Smooth muscle cell (in vitro differentiated cells): ENCODE measurements around the gene RIC8B. TPM values are rescaled to one million over a fixed set of nuclear protein-coding genes. Genes with fewer than 3 reads are reported as not detected.

ENCODE experiments used
- DNase-seq: peaks from one replicate; lab custom pipeline; 2025; ENCODE audit not compliant: unreplicated experiment; lab: John Stamatoyannopoulos, UW
- H2AFZ ChIP-seq: fragments of 200-600 bp; sonication (generic); 2 replicates; pipeline ENCODE4 v1.6.0; 2016; ENCODE audit warnings: antibody characterized with exemption, low read depth, mild to moderate bottlenecking
- H3F3A ChIP-seq: fragments of 200-600 bp; sonication (generic); 2 replicates; pipeline ENCODE4 v1.6.0; 2017; ENCODE audit warnings: antibody characterized with exemption, low read depth
- H3K27ac ChIP-seq: fragments of 200-600 bp; sonication (generic); 2 replicates; pipeline ENCODE4 v1.5.1; 2016; ENCODE audit warnings: low read depth, mild to moderate bottlenecking
- H3K27me3 ChIP-seq: fragments of 200-600 bp; sonication (generic); 2 replicates; pipeline ENCODE4 v1.6.1; 2016; ENCODE audit warnings: low read depth, mild to moderate bottlenecking
- H3K36me3 ChIP-seq: fragments of 200-600 bp; sonication (generic); 2 replicates; pipeline ENCODE4 v1.5.1; 2016; ENCODE audit warnings: low read depth
- H3K4me1 ChIP-seq: fragments of 200-600 bp; sonication (generic); 2 replicates; pipeline ENCODE4 v1.5.1; 2016; ENCODE audit warnings: low read depth
- H3K4me2 ChIP-seq: fragments of 200-600 bp; sonication (generic); 2 replicates; pipeline ENCODE4 v1.6.0; 2016; ENCODE audit warnings: mild to moderate bottlenecking
- H3K4me3 ChIP-seq: fragments of 200-600 bp; sonication (generic); 2 replicates; pipeline ENCODE4 v1.5.1; 2016; ENCODE audit warnings: mild to moderate bottlenecking
- H3K79me2 ChIP-seq: fragments of 200-600 bp; sonication (generic); 2 replicates; pipeline ENCODE4 v1.6.0; 2016; ENCODE audit warnings: low read depth, mild to moderate bottlenecking
- H3K9ac ChIP-seq: fragments of 200-600 bp; sonication (generic); 2 replicates; pipeline ENCODE4 v1.6.0; 2016; ENCODE audit warnings: low read depth
- H3K9me3 ChIP-seq: fragments of 200-600 bp; sonication (generic); replicated peaks from 2 replicates; pipeline ENCODE4 v1.5.1; 2016; ENCODE audit warnings: low read depth
- H4K20me1 ChIP-seq: fragments of 200-600 bp; sonication (generic); 2 replicates; pipeline ENCODE4 v1.6.0; 2016; ENCODE audit warnings: low read depth
- CTCF ChIP-seq: fragments of 200-600 bp; sonication (generic); IDR thresholded peaks from 2 replicates; pipeline ENCODE4 v1.5.1; 2017; ENCODE audit warnings: borderline replicate concordance, mild to moderate bottlenecking, antibody characterized with exemption; ENCODE audit not compliant: insufficient read depth, poor library complexity, severe bottlenecking
- WGBS: methylation state at CpG from one replicate; pipeline ENCODE4 v1.1.7; 2016; ENCODE audit warnings: low lambda C conversion rate; 5-methylcytosine and 5-hydroxymethylcytosine counted together
- polyA plus RNA-seq: library from polyadenylated mRNA; unstranded; fragments of >200 nt; fragmentation: Nextera tagmentation; extraction: Ambion mirVana; gene quantifications from 2 replicates; pipeline ENCODE4 v1.2.1, GENCODE V29; 2016
- total RNA-seq: library from RNA; depleted of rRNA; stranded (reverse); fragments of >200 nt; gene quantifications from 2 replicates; pipeline ENCODE4 v1.2.3, GENCODE V29; 2014

The RIC8B gene
- total and polyA plus RNA-seq, 2 experiments from 2014 or later: 7.3 to 11.7 TPM

- H3K27ac ChIP-seq: no peak overlapping the region
- no peak overlapping the region for H3K9ac ChIP-seq
- no peak overlapping the region for H2AFZ ChIP-seq
- no peak for DNase-seq
- peaks cover 12% of the 10 kb centered on the region for H3K4me1 ChIP-seq
- 98% methylated on average over 4 of the region's 4 CpGs for WGBS
- no peaks in the 10 kb centered on the region for H4K20me1 ChIP-seq
- no peak for TF ChIP-seq CTCF
- H3K4me3 ChIP-seq: no peak overlapping the region
- no peaks in the 10 kb centered on the region for H3K27me3 ChIP-seq
- H3K36me3 ChIP-seq: no peaks in the 10 kb centered on the region
- H3K79me2 ChIP-seq: no peaks in the 10 kb centered on the region
- H3F3A ChIP-seq: no peaks in the 10 kb centered on the region
- H3K9me3 ChIP-seq: no peaks in the 10 kb centered on the region
- H3K4me2 ChIP-seq: no peak overlapping the region
Observed at GRCh38 chr12:106889950-106890626, 115.6 kb downstream of the RIC8B start.

GRCh38 chr12:106892075-106892474 lies 117.6 kb downstream of the RIC8B start:
- TF ChIP-seq CTCF: no peak
- Histone ChIP-seq H3K4me1 (no peaks in the 10 kb centered on the region), H4K20me1 (no peaks in the 10 kb centered on the region), H3K36me3 (no peaks in the 10 kb centered on the region), H3K27me3 (no peaks in the 10 kb centered on the region), H3F3A (no peaks in the 10 kb centered on the region), H3K79me2 (no peaks in the 10 kb centered on the region), H3K9me3 (no peaks in the 10 kb centered on the region), H2AFZ (no peak overlapping the region), H3K9ac (no peak overlapping the region), H3K4me3 (no peak overlapping the region), H3K27ac (no peak overlapping the region), H3K4me2 (peak overlapping the region; percentile 17)
- DNase-seq: no peak
- WGBS: 4% methylated on average over 1 of the region's 1 CpG

GRCh38 chr12:106893451-106893850 lies 119.0 kb downstream of the RIC8B start:
- Histone ChIP-seq H4K20me1 (no peaks in the 10 kb centered on the region), H2AFZ (no peak overlapping the region), H3K36me3 (no peaks in the 10 kb centered on the region), H3K79me2 (no peaks in the 10 kb centered on the region), H3K27ac (no peak overlapping the region), H3K9ac (no peak overlapping the region), H3K4me3 (no peak overlapping the region), H3K4me1 (peaks cover 8% of the 10 kb centered on the region), H3K4me2 (no peak overlapping the region), H3F3A (no peaks in the 10 kb centered on the region), H3K27me3 (no peaks in the 10 kb centered on the region), H3K9me3 (no peaks in the 10 kb centered on the region)
- WGBS: 57% methylated on average over 8 of the region's 8 CpGs
- no peak for DNase-seq
- TF ChIP-seq CTCF: no peak

- no peak overlapping the region for H3K4me3 ChIP-seq
- no peak overlapping the region for H3K9ac ChIP-seq
- 74% methylated on average over 1 of the region's 1 CpG for WGBS
- DNase-seq: no peak
- no peak overlapping the region for H2AFZ ChIP-seq
- H3F3A ChIP-seq: no peaks in the 10 kb centered on the region
- H3K4me2 ChIP-seq: no peak overlapping the region
- TF ChIP-seq CTCF: no peak
- H4K20me1 ChIP-seq: no peaks in the 10 kb centered on the region
- H3K9me3 ChIP-seq: no peaks in the 10 kb centered on the region
- no peaks in the 10 kb centered on the region for H3K27me3 ChIP-seq
- peaks cover 12% of the 10 kb centered on the region for H3K4me1 ChIP-seq
- no peaks in the 10 kb centered on the region for H3K36me3 ChIP-seq
- no peak overlapping the region for H3K27ac ChIP-seq
- no peaks in the 10 kb centered on the region for H3K79me2 ChIP-seq
Observed at GRCh38 chr12:106894774-106895173, 120.3 kb downstream of the RIC8B start.
